H1 (cell line): Measurements from ENCODE around the gene CYP2C18. TPM values are rescaled to one million over a fixed set of nuclear protein-coding genes. Genes with fewer than 3 reads are reported as not detected.
"Not testable (repeated sequence)": the region's sequence is repeated elsewhere in the genome, so short reads cannot be mapped to it uniquely, and the experiment has no call there.

Experiments used
- CTCF ChIA-PET: fragments of 300-600 bp; sonication (Branson Sonifier 250); formaldehyde crosslinking; loops from one replicate; lab custom pipeline; 2021; ENCODE audit not compliant: partially characterized antibody; lab: Charles Lee
- POLR2A ChIA-PET: fragments of 300-600 bp; sonication (Branson Sonifier 250); formaldehyde crosslinking; loops from one replicate; lab custom pipeline; 2021; ENCODE audit warnings: inconsistent platforms; ENCODE audit not compliant: partially characterized antibody; lab: Charles Lee
- DNase-seq, 2 experiments: peaks; one replicate each; pipeline versions ENCODE4 v3.0.0 to v3.0.0-alpha.2; 2010 to 2022; ENCODE audit warnings: low spot score in 2 of 2, low read depth in 1 of 2, mixed read lengths in 1 of 2
- FAIRE-seq: peaks from 2 replicates; lab custom pipeline; 2011; peaks lifted over from hg19 to GRCh38; lab: Jason Lieb, UNC
- H2AFZ ChIP-seq: 2 replicates; pipeline ENCODE4 v1.8.1; 2012; ENCODE audit warnings: low read length, inconsistent platforms
- H2AK5ac ChIP-seq: 2 replicates; pipeline ENCODE4 v1.6.1; 2013; ENCODE audit warnings: low read depth, low read length
- H2BK120ac ChIP-seq: replicated peaks from 2 replicates; pipeline ENCODE3; 2013; ENCODE audit warnings: low read depth, low read length, inconsistent platforms
- H2BK12ac ChIP-seq: 2 replicates; pipeline ENCODE4 v1.6.1; 2013; ENCODE audit warnings: low read depth, low read length
- H2BK15ac ChIP-seq: 2 replicates; pipeline ENCODE4 v1.6.1; 2013; ENCODE audit warnings: low read length
- H2BK20ac ChIP-seq: 2 replicates; pipeline ENCODE4 v1.6.1; 2013; ENCODE audit warnings: low read length
- H2BK5ac ChIP-seq: 2 replicates; pipeline ENCODE4 v1.6.1; 2013; ENCODE audit warnings: low read depth, low read length
- H3K14ac ChIP-seq: 2 replicates; pipeline ENCODE4 v1.6.1; 2013; ENCODE audit warnings: inconsistent platforms; ENCODE audit not compliant: insufficient read length
- H3K18ac ChIP-seq: 2 replicates; pipeline ENCODE4 v1.6.1; 2013; ENCODE audit warnings: low read length; ENCODE audit errors: extremely low read depth
- H3K23ac ChIP-seq: 2 replicates; pipeline ENCODE4 v1.6.1; 2013; ENCODE audit warnings: inconsistent platforms; ENCODE audit not compliant: insufficient read length
- H3K23me2 ChIP-seq: 2 replicates; pipeline ENCODE4 v1.6.1; 2013; ENCODE audit warnings: low read depth, low read length
- H3K27ac ChIP-seq: 2 replicates; pipeline ENCODE4 v1.6.1; 2011; ENCODE audit warnings: low read depth, low read length, inconsistent platforms
- H3K27me3 ChIP-seq, 4 experiments: replicated peaks in 1 of 4; 1 replicate in 1 of 4; 2 replicates in 3 of 4; pipeline versions ENCODE4 v1.6.1 to v1.8.1; 2011 to 2013; ENCODE audit warnings: low read length in 3 of 4, mild to moderate bottlenecking in 3 of 4, inconsistent platforms in 2 of 4, mixed read lengths in 2 of 4, moderate library complexity in 1 of 4; ENCODE audit not compliant: control insufficient read depth in 3 of 4, insufficient read depth in 3 of 4; ENCODE audit errors: extremely low read depth in 1 of 4
- H3K36me3 ChIP-seq, 4 experiments: 2 replicates each; pipeline versions ENCODE4 v1.6.1 to v1.8.1; 2011 to 2013; ENCODE audit warnings: mild to moderate bottlenecking in 4 of 4, low read length in 3 of 4, moderate library complexity in 2 of 4, control low read depth in 1 of 4, inconsistent platforms in 1 of 4; ENCODE audit not compliant: insufficient read depth in 4 of 4, control insufficient read depth in 2 of 4
- H3K4ac ChIP-seq: replicated peaks from 2 replicates; pipeline ENCODE3; 2013; ENCODE audit warnings: low read length, low read depth, mixed read lengths, inconsistent platforms; ENCODE audit not compliant: insufficient read length
- H3K4me1 ChIP-seq, 4 experiments: replicated peaks in 1 of 4; 1 replicate in 1 of 4; 2 replicates in 3 of 4; pipeline versions ENCODE4 v1.6.1 to v1.8.1; 2011 to 2013; ENCODE audit warnings: low read length in 3 of 4, inconsistent platforms in 2 of 4, mixed read lengths in 1 of 4; ENCODE audit not compliant: insufficient read depth in 4 of 4, control insufficient read depth in 3 of 4
- H3K4me2 ChIP-seq, 2 experiments: 2 replicates each; pipeline versions ENCODE4 v1.6.1 to v1.8.1; 2011 to 2013; ENCODE audit warnings: low read depth in 2 of 2, low read length in 2 of 2, control low read depth in 1 of 2, inconsistent platforms in 1 of 2, mild to moderate bottlenecking in 1 of 2; ENCODE audit not compliant: insufficient read depth in 1 of 2
- H3K4me3 ChIP-seq, 4 experiments: fragments of 200-600, 300-600 bp in 1 of 4; sonication (generic), shearing (Covaris generic), sonication (Bioruptor Twin) in 1 of 4; 2 replicates each; pipeline versions ENCODE4 v1.5.1 to v1.8.1; 2011 to 2016; ENCODE audit warnings: low read length in 4 of 4, low read depth in 3 of 4, control low read depth in 2 of 4, inconsistent platforms in 2 of 4, mild to moderate bottlenecking in 2 of 4, mixed read lengths in 1 of 4, moderate library complexity in 1 of 4; ENCODE audit not compliant: insufficient read depth in 2 of 4; ENCODE audit errors: extremely low read depth in 1 of 4
- H3K56ac ChIP-seq: replicated peaks from 2 replicates; pipeline ENCODE3; 2013; ENCODE audit warnings: low read depth, mild to moderate bottlenecking, mixed read lengths, low read length, inconsistent platforms; ENCODE audit not compliant: insufficient read length
- H3K79me1 ChIP-seq: 2 replicates; pipeline ENCODE4 v1.6.1; 2013; ENCODE audit warnings: low read depth, low read length, control low read depth
- H3K79me2 ChIP-seq, 2 experiments: 2 replicates each; pipeline versions ENCODE4 v1.6.1 to v1.8.1; 2012 to 2013; ENCODE audit warnings: low read length in 2 of 2, mild to moderate bottlenecking in 2 of 2, inconsistent platforms in 1 of 2; ENCODE audit not compliant: insufficient read depth in 2 of 2, control insufficient read depth in 1 of 2
- H3K9ac ChIP-seq, 4 experiments: replicated peaks in 1 of 4; 1 replicate in 1 of 4; 2 replicates in 3 of 4; pipeline versions ENCODE4 v1.6.1 to v1.8.1; 2011 to 2013; ENCODE audit warnings: low read depth in 3 of 4, low read length in 3 of 4, control low read depth in 2 of 4, mild to moderate bottlenecking in 2 of 4, moderate library complexity in 2 of 4, inconsistent platforms in 1 of 4; ENCODE audit errors: extremely low read depth in 1 of 4
- H3K9me3 ChIP-seq, 2 experiments: 2 replicates each; pipeline versions ENCODE4 v1.6.1 to v1.8.1; 2012 to 2013; ENCODE audit warnings: mild to moderate bottlenecking in 2 of 2, moderate library complexity in 2 of 2, control low read depth in 1 of 2, inconsistent platforms in 1 of 2, low read depth in 1 of 2, low read length in 1 of 2, mixed read lengths in 1 of 2; ENCODE audit not compliant: insufficient read depth in 2 of 2
- H4K20me1 ChIP-seq, 2 experiments: replicated peaks in 1 of 2; 2 replicates each; pipeline versions ENCODE3 to v1.8.1; 2011 to 2013; ENCODE audit warnings: inconsistent platforms in 2 of 2, low read length in 2 of 2, mild to moderate bottlenecking in 1 of 2; ENCODE audit not compliant: insufficient read depth in 2 of 2, control insufficient read depth in 1 of 2
- H4K5ac ChIP-seq: 2 replicates; pipeline ENCODE4 v1.6.1; 2013; ENCODE audit warnings: low read length, low read depth, mixed read lengths, inconsistent platforms; ENCODE audit not compliant: insufficient read length
- H4K8ac ChIP-seq: 2 replicates; pipeline ENCODE4 v1.8.0; 2013; ENCODE audit warnings: mild to moderate bottlenecking, moderate library complexity, low read length, inconsistent platforms; ENCODE audit not compliant: insufficient read depth; ENCODE audit errors: extremely low read depth
- H4K91ac ChIP-seq: replicated peaks from 2 replicates; pipeline ENCODE3; 2013; ENCODE audit warnings: low read length, mixed read lengths, inconsistent platforms; ENCODE audit not compliant: insufficient read length
- WGBS, 2 experiments: shearing (Covaris generic) in 1 of 2; methylation state at CpG; one replicate each; pipeline versions ENCODE4 v1.1.6 to v1.1.7; 2013 to 2015; ENCODE audit warnings: low lambda C conversion rate in 2 of 2, mixed read lengths in 2 of 2, inconsistent platforms in 1 of 2, low coverage in 1 of 2, missing lambda C conversion rate in 1 of 2; ENCODE audit not compliant: insufficient replicate concordance in 2 of 2, insufficient coverage in 1 of 2, insufficient read length in 1 of 2; ENCODE audit errors: extremely low coverage in 1 of 2, missing lambda C conversion rate in 1 of 2; 5-methylcytosine and 5-hydroxymethylcytosine counted together
- polyA plus RNA-seq, 7 experiments: library from polyadenylated mRNA; depleted of rRNA in 3 of 7; stranded (reverse) in 5 of 7; unstranded in 2 of 7; fragments of >200 nt in 5 of 7; fragments of 200-250 nt in 2 of 7; gene quantifications; 1 replicate in 5 of 7; 2 replicates in 1 of 7; 4 replicates in 1 of 7; pipeline versions ENCODE4 v1.2.1 to v1.2.3, GENCODE V29; 2011 to 2013; ENCODE audit warnings: missing spikeins in 2 of 7, mixed read lengths in 2 of 7
- total RNA-seq: library from RNA; stranded (reverse); fragmentation: NEBNext Ultra II Directional; extraction: Animal tissue kit (Norgen Biotek cat#: 25700); gene quantifications from 2 replicates; pipeline ENCODE4 v1.2.1, GENCODE V29; 2021

CYP2C18 gene
- total and polyA plus RNA-seq, 2 of the 8 experiments (the other 6 are each of a cell fraction or from before 2014, with no cell fraction given): 0.17 TPM; not detected in 1

- H3K56ac ChIP-seq, H3K4me1 ChIP-seq, POLR2A ChIA-PET, H3K27ac ChIP-seq, H4K5ac ChIP-seq, H3K36me3 ChIP-seq, H2BK12ac ChIP-seq, H3K9ac ChIP-seq, H3K79me2 ChIP-seq, H2AK5ac ChIP-seq, FAIRE-seq, H4K91ac ChIP-seq, H3K79me1 ChIP-seq, H3K23ac ChIP-seq, H3K18ac ChIP-seq, H3K27me3 ChIP-seq, H3K14ac ChIP-seq, H2BK15ac ChIP-seq, H3K4me2 ChIP-seq, H4K8ac ChIP-seq, H2BK5ac ChIP-seq, H2BK120ac ChIP-seq, H3K4ac ChIP-seq, H2BK20ac ChIP-seq, H2AFZ ChIP-seq, H3K23me2 ChIP-seq, DNase-seq, H3K4me3 ChIP-seq, H4K20me1 ChIP-seq: not testable (repeated sequence)
- H3K9me3 ChIP-seq: peaks cover 8 to 12% of the 10 kb centered on the region in 2 experiments; a peak in 3 of 4 replicates
- 97% methylated on average over 4 of the region's 4 CpGs; no CpG with 5 or more reads in 1 of the 2 experiments for WGBS, 2 experiments
- CTCF ChIA-PET: interaction anchor here (1.3 kb wide), 1 partner anchor 540 kb away, joined by 3 read pairs; no protein-coding TSS in a partner anchor
Measured at GRCh38 chr10:94638097-94638496, 45.4 kb upstream of the CYP2C18 start.
